HG02970 (cell line): Measurements from ENCODE around the gene CHPF.

Source experiments
- ATAC-seq: cut with Tn5 transposase; IDR thresholded peaks from one replicate; pipeline ENCODE4 v1.9.1; 2021; ENCODE audit warnings: mild to moderate bottlenecking, moderate library complexity, moderate number of reproducible peaks; ENCODE audit not compliant: unreplicated experiment, low FRiP score

CHPF gene

DNA sequence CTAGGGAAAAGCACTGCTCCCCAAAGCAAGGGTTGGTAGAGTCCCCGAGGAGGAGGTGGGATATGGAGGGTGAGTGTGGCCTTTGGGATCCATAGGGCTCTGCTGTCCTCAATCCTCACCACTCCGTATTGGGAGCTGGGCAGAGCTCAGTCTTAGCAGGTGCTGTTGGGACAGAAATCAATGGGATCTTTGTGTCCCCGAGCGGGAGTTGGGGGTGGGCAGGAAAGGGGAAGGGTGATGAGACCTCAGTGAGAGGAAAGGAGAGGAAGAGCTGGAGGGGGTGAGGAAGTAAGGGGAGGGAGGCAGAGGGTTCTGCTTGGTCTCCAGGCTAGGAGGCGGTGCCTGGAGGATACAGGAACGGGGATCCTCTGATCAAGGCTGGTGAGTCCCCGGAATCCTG lies 26.7 kb downstream of the CHPF start:
- ATAC-seq, result no peak

- no peak for ATAC-seq
Observed at GRCh38 chr2:219515874-219516629, 27.6 kb downstream of the CHPF start.

DNA sequence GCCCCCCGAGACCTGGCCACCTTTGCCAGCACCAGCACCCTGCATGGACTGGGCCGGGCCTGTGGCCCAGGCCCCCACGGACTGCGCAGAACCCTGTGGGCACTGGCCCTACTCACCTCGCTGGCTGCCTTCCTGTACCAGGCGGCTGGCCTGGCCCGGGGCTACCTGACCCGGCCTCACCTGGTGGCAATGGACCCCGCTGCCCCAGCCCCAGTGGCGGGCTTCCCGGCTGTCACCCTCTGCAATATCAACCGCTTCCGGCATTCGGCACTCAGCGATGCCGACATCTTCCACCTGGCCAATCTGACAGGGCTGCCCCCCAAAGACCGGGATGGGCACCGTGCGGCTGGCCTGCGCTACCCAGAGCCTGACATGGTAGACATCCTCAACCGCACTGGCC lies 28.8 kb downstream of the CHPF start:
- ATAC-seq, result no peak

- no peak for ATAC-seq
Observed at GRCh38 chr2:219514196-219514761, 29.3 kb downstream of the CHPF start, which contains the start of gene ASIC4. Gene ASIC4 (plus strand): TSS chr2:219514482. CDS start chr2:219514725, 243 bp downstream.

DNA sequence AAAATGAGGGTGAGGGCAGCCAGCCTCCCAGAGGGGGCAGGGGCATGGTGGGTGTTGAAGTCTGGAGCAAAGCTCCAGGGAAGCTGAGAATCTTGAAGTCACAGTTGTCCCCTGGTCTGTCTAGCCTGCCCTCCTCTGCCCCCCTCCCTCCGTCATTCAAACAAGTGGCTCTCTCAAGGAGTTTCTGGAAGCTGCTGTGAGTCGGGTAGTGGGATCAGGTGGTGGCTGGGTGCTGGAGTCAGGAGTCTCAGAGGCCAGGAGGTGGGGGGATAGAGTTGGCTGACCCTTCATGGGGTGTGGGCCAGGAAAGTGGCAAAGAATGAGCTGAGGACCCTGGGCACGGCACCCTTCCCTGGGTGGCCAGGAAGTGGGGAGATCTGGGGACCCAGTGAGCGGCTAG lies 29.8 kb downstream of the CHPF start:
- no peak for ATAC-seq

- no peak for ATAC-seq
Observed at GRCh38 chr2:219512524-219513216, 30.9 kb downstream of the CHPF start.

- ATAC-seq, result no peak
Observed at GRCh38 chr2:219511547-219512325, 31.9 kb downstream of the CHPF start.

- no peak for ATAC-seq
Observed at GRCh38 chr2:219510512-219511135, 33.0 kb downstream of the CHPF start.

DNA sequence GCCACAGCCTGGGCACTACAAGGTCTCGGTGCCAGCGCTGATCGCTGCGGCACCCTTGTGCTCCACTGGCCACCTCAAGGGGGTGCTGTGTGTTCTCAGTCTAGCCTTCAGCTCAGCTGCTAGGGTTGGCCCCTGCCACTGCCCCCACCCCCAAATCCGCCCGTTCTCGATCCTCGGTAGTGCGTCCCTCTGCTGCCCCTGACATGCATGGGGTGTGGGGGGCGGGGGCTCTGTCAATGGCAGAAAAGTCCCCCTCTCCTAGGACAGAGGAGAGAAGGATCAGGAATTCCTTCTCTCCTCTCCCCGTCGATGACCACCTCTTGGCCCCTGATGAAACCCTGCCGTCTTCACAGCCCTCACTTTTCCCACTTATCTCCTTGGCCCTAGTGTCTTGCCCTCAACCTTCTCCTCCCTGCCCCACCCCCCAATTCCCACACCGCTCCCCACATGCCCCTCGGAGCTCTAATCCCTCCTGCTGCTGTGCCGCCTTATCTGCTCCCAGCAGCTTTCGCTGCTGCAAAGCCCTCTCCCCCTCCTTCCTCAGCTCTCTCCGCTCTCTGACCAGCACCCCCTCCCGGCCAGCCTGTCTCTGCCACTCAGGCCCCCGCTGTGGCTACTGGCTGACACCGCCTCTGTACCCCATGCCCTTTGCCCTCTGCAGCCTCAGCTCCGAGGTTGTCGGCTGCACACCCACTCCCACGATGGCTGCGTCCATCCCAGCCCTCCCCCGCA lies 33.7 kb downstream of the CHPF start:
- ATAC-seq, result no peak

GRCh38 chr2:219508971-219509779 lies 34.4 kb downstream of the CHPF start:
- ATAC-seq, result no peak

DNA sequence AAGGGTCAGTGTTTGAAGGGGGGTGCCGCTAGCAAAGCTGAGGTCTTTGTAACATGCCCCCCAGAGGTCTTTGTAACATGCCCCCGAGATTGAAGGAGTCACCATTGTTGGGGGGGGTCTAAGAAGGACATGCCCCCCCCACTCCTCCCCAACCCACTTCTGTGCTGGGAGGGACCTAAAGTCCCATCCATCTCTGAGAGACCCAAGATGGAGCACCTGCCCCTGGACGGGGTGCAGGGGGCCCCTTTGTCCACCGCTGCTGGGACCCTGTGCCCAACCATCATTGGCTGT lies 35.2 kb downstream of the CHPF start:
- ATAC-seq, result no peak

GRCh38 chr2:219507581-219508443 lies 35.8 kb downstream of the CHPF start:
- ATAC-seq, result no peak

GRCh38 chr2:219506802-219507526 lies 36.6 kb downstream of the CHPF start:
- no peak for ATAC-seq

- ATAC-seq, result no peak
Observed at GRCh38 chr2:219506153-219506801, 37.3 kb downstream of the CHPF start.

DNA sequence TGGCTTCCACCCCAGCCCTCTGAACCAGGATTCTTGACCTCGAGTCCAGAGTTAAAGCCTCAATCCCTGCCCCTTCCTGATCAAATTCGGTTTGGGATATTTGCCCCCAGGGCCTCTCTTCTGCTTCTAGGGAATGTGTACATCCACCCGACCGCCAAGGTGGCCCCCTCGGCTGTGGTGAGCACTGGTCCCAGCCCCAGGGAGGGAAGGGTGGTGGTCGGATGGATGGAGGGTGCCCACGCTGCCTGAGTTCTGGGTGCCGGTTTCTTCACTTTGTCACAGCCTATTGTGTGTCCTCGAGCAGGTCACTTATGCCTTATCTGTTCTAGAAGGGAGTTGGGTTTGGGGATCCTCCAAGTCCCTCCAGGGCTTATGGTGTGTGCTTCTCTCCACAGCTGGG lies 38.0 kb downstream of the CHPF start:
- ATAC-seq, result no peak

GRCh38 chr2:219502618-219503017 lies 41.0 kb downstream of the CHPF start:
- no peak for ATAC-seq

GRCh38 chr2:219501849-219502248 lies 41.8 kb downstream of the CHPF start:
- ATAC-seq, result no peak
